Dedifferentiated amniotic fluid mesenchymal stem cell (primary cell): ENCODE results near the gene FAM237B.
A peak's percentile ranks its signal among the peaks of the same experiment; 100 is the strongest.

Experiments used
- DNase-seq: peaks from one replicate; pipeline ENCODE4 v3.0.0-alpha.2; 2016; ENCODE audit errors: extremely low spot score

Gene FAM237B

DNA sequence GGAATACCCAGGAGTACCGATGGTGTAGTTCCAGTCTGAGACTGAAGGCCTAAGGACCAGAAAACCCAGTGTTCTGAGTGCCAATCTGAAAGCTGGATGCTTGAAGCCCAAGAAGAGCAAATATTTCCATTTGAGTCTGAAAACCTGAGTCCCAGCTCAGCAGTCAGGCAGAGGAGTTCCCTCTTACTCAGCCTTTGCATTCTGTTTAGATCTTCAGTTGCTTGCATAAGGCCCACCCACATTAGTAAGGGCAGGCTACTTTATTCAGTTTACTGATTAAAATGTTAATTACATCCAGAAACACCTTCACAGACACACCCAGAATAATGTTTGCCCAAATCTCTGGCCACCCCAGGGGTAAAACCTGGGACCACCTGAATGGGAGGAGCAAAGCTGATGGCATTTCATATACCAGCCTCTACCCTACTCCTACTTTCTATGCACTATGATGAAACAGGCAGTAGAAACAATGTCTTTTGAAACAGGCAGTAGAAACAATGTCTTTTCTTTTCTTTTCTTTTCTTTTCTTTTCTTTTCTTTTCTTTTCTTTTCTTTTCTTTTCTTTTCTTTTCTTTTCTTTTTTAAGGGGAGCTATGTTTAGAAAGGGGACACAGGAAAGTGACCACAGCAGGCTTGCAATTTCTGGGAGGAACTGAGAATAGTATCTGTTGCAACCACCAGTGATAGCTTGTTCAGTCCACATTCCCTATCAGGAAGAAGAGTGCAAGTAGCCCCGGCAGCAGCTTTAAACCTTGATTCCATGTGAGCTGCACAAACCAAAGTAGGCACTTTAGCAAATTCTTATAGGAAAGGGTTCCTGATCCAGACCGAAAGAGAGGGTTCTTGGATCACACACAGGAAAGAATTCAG, 30.6 kb downstream of the FAM237B start:
- no peak for DNase-seq

DNA sequence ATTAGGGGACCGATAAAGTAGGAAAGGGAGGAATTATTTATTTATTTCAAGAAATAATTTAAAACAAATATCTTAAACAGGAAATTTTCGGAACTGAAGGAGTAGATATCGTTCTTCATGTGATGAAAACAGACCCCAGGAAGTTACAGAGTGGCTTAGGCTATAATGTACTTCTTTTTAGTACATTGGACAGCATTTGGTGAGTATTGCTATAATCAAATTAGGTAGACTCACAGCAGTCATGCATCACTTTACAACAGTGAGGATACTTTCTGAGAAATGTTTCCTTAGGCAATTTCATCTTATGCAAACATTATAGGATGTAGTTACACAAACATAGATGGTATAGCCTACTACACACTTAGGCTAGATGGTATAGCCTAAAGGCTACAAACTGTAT, 33.0 kb downstream of the FAM237B start:
- DNase-seq: no peak

DNA sequence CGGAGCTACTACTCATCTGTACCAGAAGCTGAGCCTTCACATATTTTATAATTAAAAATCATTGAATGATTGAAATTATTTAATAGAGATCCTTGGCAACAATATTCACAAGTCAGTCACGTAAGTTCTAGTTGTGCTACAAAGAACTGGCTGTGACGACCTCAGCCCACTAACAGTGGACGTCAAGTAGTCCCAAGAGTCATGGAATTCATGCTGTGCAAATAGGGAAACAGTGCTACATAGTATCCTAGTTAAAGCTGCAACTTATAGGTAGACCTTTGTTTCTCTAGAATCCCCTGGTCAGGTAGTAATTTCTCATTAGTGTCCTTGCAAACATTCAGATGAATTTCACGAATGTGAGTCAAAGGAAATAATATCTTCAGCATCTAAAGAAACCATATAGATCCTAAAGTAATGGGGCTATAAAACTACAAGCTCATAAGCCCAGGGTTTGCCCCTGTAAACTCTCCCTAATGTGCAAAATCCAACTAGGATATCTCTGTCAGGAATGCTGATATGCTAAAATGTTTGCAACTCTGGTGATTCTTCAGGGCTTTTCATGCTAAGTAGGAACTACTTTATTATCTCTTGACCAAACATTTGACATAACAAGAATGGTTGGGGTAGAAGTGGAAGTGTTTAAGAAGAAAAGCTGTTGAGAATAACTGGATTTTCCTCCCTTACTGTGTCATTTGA, 44.9 kb downstream of the FAM237B start:
- DNase-seq: no peak

DNA sequence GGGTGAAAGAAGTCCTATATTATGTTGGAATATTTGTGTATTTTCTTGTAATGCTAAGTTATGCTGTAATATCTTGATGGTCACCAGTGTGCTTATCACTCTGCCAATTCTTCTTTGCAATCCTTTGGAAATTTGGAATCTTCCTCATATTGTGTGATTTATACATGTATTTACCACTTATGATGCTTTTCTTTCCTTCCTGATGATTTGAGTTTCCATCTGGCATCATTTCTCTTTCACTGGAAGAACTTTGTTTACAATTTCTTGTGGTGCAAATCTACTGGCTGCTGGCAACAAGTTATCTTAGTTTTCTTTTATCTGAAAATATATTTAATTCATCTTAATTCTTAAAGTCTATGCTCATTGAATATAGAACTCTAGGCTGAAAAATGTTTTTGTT, 46.9 kb downstream of the FAM237B start:
- no peak for DNase-seq

DNA sequence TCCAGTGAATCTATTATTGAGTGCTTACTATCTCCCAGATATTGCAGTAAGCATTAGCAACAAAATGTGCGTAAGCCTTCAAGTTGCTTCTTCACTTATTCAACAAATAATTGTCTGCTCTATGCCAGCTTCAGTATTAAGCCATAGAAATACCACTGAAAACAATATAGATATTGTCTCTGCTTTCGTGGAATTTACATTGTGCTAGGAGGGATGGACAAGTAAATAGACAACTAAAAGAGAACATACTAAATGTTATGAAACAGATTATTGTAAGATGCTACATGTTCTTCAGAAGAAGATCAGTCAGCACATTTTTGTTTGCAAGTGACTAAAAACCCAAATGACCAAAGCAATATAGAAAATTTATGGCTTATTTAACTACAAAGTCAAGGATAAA, 48.9 kb downstream of the FAM237B start:
- no peak for DNase-seq

DNA sequence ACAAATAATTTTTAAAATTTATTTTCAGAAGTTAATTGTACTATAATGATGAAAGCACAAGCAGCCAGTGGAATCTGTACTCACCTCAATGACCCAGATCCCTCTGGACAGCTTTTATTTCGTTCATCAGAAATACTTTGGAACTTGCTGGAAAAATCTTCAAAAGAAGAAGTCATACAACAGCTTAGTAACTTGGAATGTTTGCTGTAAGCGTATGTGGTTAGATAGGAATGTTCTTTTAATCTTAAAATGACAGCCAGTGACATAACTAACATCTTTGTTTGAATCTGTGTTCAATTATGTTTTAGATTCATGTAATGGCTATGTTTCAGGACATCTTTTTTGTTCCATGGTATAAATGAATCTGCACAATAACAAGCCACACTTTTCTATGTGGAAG, 49.4 kb downstream of the FAM237B start:
- DNase-seq: peak; percentile 68

DNA sequence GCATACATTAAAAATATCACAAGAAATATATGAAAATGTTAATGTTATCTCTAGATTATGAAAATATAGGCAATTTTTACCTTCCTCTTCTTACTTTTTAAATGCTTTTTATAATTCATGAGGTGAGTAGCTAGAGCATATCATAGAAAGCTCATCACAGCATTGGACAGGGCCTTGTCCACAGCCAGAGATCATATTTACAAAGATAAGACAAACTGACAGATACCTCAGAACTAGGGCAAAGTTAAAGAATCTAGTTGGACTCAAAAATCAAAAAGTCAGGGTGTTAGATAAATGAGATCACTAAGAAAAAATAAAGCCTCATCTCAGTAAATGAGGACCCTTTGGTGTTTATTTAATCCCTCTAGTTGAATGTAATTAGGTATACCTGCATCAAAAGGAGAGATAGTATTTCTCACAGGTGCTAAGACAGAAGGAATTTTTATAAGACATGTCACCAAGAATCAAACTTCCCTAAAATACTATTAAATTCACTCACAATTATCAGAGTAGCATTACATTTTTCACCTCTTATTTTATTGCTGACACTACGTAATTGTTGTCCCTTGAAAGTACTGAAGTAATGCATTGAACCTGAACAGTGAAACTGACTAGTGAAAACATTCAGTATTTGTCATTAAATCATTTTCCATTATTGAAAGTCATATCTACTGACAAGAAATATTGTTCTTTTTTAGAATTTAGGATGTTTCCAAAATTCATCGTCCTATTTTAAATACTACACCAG, 50.5 kb downstream of the FAM237B start:
- no peak for DNase-seq

DNA sequence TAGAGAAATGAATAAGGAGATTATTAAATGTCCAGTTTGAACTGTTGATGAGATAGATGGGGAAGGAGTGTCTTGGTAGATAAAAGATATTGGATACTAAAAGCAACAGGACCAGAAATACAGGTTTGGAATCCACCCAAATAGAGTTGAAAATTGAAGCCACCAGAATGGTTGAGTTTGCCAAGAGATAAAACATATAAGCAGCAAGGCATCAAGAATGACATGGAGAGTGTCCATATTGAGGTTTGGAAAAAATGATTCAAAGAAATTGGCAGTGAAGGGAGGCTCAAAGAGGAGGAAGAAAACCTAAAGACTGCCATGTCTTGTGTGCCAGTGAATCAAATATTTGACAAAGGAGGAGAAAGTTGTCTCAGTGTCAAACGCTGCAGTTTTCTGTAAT, 51.9 kb downstream of the FAM237B start:
- DNase-seq: no peak

DNA sequence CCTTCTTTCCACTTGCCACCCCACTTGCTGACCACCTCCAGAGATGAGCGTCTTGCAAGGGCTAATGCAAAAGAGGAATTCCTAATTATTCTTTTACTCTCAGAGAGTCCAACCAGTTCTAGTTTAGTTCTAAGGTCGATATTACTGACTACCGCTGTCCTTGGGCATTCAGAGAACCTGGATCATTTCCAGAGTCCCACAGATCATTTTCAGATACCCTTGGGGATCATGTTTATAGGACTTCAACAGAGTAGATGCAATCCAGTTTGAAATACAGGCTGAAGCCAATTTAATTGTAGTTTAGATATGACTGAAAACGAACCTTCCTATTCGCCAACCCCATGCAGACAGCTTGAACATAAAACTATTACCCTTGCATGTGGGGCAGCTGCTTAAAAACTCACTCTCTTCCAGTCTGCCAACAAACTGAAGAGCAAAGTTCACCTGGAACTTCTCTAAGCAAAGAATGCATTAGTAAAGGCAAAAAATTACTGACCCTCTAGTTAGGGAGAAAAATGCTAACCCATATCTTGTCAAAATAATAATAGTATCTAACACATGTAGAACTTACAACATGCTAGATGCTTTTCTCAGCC, 53.7 kb downstream of the FAM237B start:
- no peak for DNase-seq

DNA sequence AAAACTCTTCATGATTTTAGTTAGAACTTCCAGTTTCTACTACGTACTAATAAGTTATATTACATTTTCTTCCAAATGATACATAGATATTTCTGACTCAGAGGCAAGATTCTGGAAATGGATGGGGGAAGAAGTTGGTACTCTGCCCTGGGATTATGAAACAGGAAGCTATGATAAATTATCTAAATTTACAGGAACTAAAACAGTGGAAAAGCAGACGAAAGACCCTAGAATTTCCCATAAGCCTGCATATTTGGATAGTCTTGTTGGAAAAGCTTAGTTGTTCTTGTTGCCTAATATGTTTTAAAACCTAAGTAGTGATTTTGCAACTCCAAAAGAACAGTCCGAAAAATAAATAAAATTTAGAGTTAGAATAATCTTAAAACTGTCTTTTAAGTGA, 54.3 kb downstream of the FAM237B start:
- DNase-seq: no peak
